ENCODE data around the gene EEIG2.

EEIG2 gene

DNA sequence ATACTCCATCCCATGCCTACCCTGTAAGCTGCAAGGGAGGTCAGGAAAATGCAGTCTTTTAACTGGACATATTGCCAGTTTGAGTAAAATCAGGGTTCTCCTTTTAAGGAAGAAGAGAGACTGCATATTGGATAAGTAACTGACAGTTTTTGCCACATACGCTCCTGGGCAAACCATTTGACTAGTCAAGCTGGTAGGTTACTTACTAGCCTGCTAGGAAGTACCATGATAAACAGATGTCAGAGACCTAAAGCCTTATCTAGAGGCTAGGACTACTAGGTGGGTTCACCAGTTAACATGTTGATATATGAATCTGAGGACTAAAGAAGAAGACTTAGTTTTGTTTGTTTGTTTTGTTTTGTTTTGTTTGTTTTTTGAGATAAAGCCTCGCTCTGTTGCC is 33.5 kb downstream of the EEIG2 start:
- no peaks in the 10 kb centered on the region for H3K4me1 ChIP-seq (ENCODE audit: control insufficient read depth, insufficient read depth, low read length)
- H3K27ac ChIP-seq (ENCODE audit: low read depth, low read length), result no peak overlapping the region

GRCh38 chr1:108595507-108595906 is 35.6 kb downstream of the EEIG2 start:
- Histone ChIP-seq H3K27me3 (ENCODE audit: control insufficient read depth, insufficient read depth, low read length) (no peaks in the 10 kb centered on the region), H3K4me1 (ENCODE audit: control insufficient read depth, insufficient read depth, low read length) (no peaks in the 10 kb centered on the region), H3K27ac (ENCODE audit: low read depth, low read length) (no peak overlapping the region), H3K36me3 (ENCODE audit: control insufficient read depth, insufficient read depth, low read length) (no peaks in the 10 kb centered on the region), H3K4me3 (ENCODE audit: low read length) (no peak overlapping the region), H3K9ac (ENCODE audit: low read length) (no peak overlapping the region)

More for the DNA sequence above, 33.5 kb downstream of the EEIG2 start:
- Histone ChIP-seq H3K9ac (ENCODE audit: low read length) (no peak overlapping the region), H3K36me3 (ENCODE audit: control insufficient read depth, insufficient read depth, low read length) (no peaks in the 10 kb centered on the region), H3K4me3 (ENCODE audit: low read length) (no peak overlapping the region), H3K27me3 (ENCODE audit: control insufficient read depth, insufficient read depth, low read length) (no peaks in the 10 kb centered on the region)

GRCh38 chr1:108597041-108597440 is 37.1 kb downstream of the EEIG2 start:
- H3K36me3 ChIP-seq (ENCODE audit: control insufficient read depth, insufficient read depth, low read length), result no peaks in the 10 kb centered on the region
- H3K9ac ChIP-seq (ENCODE audit: low read length), result no peak overlapping the region
- no peaks in the 10 kb centered on the region for H3K4me1 ChIP-seq (ENCODE audit: control insufficient read depth, insufficient read depth, low read length)

GRCh38 chr1:108598340-108598739 is 38.4 kb downstream of the EEIG2 start:
- H3K9ac ChIP-seq (ENCODE audit: low read length), result no peak overlapping the region
- H3K27me3 ChIP-seq (ENCODE audit: control insufficient read depth, insufficient read depth, low read length), result no peaks in the 10 kb centered on the region
- no peaks in the 10 kb centered on the region for H3K36me3 ChIP-seq (ENCODE audit: control insufficient read depth, insufficient read depth, low read length)
- H3K4me3 ChIP-seq (ENCODE audit: low read length), result no peak overlapping the region
- no peak overlapping the region for H3K27ac ChIP-seq (ENCODE audit: low read depth, low read length)
- no peaks in the 10 kb centered on the region for H3K4me1 ChIP-seq (ENCODE audit: control insufficient read depth, insufficient read depth, low read length)

More at GRCh38 chr1:108597041-108597440, 37.1 kb downstream of the EEIG2 start:
- Histone ChIP-seq H3K27me3 (ENCODE audit: control insufficient read depth, insufficient read depth, low read length) (no peaks in the 10 kb centered on the region), H3K27ac (ENCODE audit: low read depth, low read length) (no peak overlapping the region), H3K4me3 (ENCODE audit: low read length) (no peak overlapping the region)

DNA sequence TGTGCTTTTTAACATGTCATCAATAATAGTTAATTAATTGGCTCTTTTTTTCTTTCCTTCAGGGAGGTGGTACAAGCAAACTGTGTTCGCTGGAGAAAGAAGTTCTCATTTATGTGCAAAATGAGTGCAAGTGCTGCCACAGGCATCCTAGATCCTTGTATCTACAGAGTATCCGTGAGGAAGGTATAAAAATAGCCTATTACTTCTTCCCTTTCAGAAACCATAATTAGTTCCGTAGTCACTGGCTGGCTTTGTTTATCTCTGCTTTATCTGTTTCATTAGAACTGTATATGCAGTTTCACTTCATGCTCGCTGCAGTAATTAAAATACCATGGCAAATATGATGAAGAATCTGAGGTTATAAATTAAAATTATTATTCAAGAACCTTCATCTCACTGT is 40.6 kb downstream of the EEIG2 start:
- no peaks in the 10 kb centered on the region for H3K27me3 ChIP-seq (ENCODE audit: control insufficient read depth, insufficient read depth, low read length)
- H3K36me3 ChIP-seq (ENCODE audit: control insufficient read depth, insufficient read depth, low read length), result peaks cover 2% of the 10 kb centered on the region
- H3K4me3 ChIP-seq (ENCODE audit: low read length), result no peak overlapping the region
- H3K27ac ChIP-seq (ENCODE audit: low read depth, low read length), result no peak overlapping the region
- no peaks in the 10 kb centered on the region for H3K4me1 ChIP-seq (ENCODE audit: control insufficient read depth, insufficient read depth, low read length)
- no peak overlapping the region for H3K9ac ChIP-seq (ENCODE audit: low read length)

DNA sequence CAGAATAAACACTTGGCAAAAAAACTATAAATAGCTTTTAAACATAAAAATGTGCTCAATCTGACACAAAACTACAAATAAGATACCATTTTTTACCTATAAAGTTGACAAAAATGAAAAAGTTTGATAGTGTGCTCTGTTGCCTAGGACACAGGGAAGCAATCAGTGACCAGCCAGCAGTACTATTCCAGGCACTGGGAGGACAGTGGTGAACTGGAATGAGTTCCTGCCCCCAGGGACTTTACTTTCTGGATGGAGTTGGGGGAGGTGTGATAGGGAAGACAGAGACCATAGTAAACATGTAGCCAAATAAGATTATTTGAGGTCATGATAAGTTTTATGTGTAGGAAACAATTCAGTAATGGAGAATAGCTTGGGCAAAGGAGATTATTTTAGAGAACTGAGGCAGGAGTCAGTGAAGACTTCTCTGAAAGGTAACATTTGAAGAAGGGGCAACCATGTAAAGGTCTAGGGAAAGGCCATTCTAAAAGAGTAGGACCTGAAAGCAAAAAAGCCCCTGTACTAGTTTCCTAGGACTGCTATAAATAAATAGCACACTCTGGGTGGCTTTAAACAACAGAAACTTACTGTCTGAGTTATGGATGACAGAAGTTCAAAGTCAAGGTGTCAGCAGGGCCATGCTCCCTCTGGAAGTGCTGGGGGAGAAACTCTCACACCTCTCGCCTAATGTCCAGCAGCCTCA is 42.0 kb downstream of the EEIG2 start:
- no peak overlapping the region for H3K4me3 ChIP-seq (ENCODE audit: low read length)
- H3K36me3 ChIP-seq (ENCODE audit: control insufficient read depth, insufficient read depth, low read length), result peaks cover 2% of the 10 kb centered on the region
- no peak overlapping the region for H3K9ac ChIP-seq (ENCODE audit: low read length)
- no peak overlapping the region for H3K27ac ChIP-seq (ENCODE audit: low read depth, low read length)
- no peaks in the 10 kb centered on the region for H3K27me3 ChIP-seq (ENCODE audit: control insufficient read depth, insufficient read depth, low read length)
- H3K4me1 ChIP-seq (ENCODE audit: control insufficient read depth, insufficient read depth, low read length), result no peaks in the 10 kb centered on the region

DNA sequence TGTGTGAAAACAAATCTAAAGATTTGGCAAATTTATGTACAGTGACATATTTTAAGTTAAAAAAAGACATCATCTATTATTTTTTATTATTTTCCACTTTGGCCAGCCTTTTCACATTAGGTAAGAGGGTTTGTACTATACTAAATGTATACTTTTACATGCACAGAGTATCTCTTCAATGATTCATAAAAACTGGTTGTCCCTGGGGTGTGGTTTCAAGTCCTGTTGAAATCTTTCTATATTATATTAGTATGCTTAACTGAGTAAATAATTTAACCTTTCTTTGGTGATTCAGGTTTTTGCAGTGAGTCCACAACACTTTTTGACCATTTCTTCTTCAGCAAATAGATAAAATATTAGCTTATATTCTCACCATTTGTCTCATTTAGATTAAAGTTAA is 45.7 kb downstream of the EEIG2 start:
- Histone ChIP-seq H3K27me3 (ENCODE audit: control insufficient read depth, insufficient read depth, low read length) (no peaks in the 10 kb centered on the region), H3K9ac (ENCODE audit: low read length) (no peak overlapping the region), H3K4me3 (ENCODE audit: low read length) (no peak overlapping the region), H3K4me1 (ENCODE audit: control insufficient read depth, insufficient read depth, low read length) (peaks cover 3% of the 10 kb centered on the region), H3K27ac (ENCODE audit: low read depth, low read length) (no peak overlapping the region), H3K36me3 (ENCODE audit: control insufficient read depth, insufficient read depth, low read length) (peaks cover 2% of the 10 kb centered on the region)

DNA sequence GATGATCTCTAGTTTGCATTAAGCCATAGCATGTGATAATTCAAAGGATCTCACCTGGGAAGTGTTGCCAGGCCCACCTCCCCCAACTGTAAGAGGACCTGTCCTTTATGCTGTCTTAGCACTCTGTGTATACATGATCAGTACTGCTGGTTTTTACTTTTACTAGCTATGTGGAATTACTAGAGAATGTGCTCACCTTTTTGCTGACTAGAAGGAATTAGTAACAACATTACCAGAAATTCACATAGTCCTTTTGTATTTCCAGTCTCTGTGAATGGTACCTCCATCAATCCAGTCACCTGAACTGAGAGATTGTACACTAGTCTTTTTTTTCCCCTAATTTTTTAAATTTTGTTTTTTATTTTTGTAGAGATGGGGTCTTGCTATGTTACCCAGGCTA is 46.6 kb downstream of the EEIG2 start:
- Histone ChIP-seq H3K4me3 (ENCODE audit: low read length) (no peak overlapping the region), H3K27me3 (ENCODE audit: control insufficient read depth, insufficient read depth, low read length) (no peaks in the 10 kb centered on the region), H3K4me1 (ENCODE audit: control insufficient read depth, insufficient read depth, low read length) (peaks cover 3% of the 10 kb centered on the region), H3K36me3 (ENCODE audit: control insufficient read depth, insufficient read depth, low read length) (peaks cover 2% of the 10 kb centered on the region), H3K9ac (ENCODE audit: low read length) (no peak overlapping the region), H3K27ac (ENCODE audit: low read depth, low read length) (no peak overlapping the region)

DNA sequence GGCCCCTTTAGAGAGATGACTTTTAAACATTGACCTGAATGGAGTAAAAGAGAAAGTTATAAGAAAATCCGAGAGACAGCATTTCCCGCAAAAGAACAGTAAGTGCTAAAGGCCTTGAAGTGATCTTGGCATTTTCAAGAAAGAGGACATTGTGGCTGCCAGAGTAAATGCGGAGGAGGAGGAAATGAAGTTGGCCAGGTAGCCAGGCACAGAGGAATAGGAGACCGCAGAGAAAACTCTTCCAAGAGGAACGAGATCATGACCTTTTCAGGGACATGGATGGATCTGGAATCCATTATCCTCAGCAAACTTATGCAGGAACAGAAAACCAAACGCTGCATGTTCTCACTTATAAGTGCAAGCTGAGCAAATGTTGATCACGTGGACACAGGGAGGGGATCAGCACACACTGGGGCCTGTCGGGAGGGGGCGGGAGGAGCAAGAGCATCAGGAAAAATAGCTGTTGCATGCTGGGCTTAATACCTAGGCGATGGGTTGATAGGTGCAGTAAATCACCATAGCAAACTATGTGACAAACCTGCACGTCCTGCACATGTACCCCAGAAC is 49.7 kb downstream of the EEIG2 start:
- Histone ChIP-seq H3K27me3 (ENCODE audit: control insufficient read depth, insufficient read depth, low read length) (no peaks in the 10 kb centered on the region), H3K4me3 (ENCODE audit: low read length) (no peak overlapping the region), H3K9ac (ENCODE audit: low read length) (no peak overlapping the region), H3K27ac (ENCODE audit: low read depth, low read length) (no peak overlapping the region), H3K36me3 (ENCODE audit: control insufficient read depth, insufficient read depth, low read length) (peaks cover 2% of the 10 kb centered on the region), H3K4me1 (ENCODE audit: control insufficient read depth, insufficient read depth, low read length) (peaks cover 3% of the 10 kb centered on the region)

Data from rectal smooth muscle tissue (tissue), 1 donor.